NOMO-1 (cell line): ENCODE data around the gene DKKL1.

Source experiments
- DNase-seq, 2 experiments: peaks; one replicate each; lab custom pipeline; 2025; ENCODE audit not compliant: unreplicated experiment in 2 of 2; lab: John Stamatoyannopoulos, UW

Gene DKKL1

DNA sequence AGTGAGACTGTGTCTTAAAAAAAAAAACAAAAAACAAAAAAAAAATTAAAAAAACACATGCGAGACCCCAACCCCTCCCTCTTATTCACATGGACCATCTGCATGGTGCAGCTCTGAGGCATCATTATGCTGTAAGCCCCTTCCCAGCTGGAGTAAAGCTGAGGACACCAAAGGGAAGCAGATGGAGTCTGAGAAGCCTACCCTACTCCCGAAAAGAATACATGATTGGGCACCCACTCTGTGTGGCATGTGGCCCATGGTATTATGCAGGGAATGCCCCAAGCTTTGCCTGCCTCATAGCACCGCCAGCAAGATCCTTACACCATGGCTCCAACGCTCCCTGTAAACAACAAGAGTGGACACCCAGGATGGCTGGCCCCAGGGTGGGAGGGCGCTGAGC, 54.8 kb downstream of the DKKL1 start:
- DNase-seq = no peak

DNA sequence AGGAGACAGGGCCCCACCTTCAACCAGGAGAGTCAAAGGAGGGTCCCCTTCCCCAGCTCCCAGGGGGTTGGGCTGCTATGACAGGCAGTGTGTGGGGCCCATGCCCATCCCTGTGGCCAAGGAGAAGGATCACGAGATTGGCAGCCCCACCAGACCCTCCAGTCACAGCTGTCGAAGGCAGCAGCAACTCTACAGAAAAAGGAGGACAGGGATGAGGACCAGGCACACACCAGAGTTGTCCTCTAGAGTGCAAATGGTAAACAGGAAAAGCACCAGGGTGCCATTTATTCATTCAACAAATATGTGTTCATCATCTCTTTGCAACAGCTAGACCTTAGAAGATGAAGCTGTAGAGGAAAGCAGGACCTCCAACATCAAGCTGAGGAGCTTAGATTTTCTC, 55.5 kb downstream of the DKKL1 start:
- DNase-seq = no peak

DNA sequence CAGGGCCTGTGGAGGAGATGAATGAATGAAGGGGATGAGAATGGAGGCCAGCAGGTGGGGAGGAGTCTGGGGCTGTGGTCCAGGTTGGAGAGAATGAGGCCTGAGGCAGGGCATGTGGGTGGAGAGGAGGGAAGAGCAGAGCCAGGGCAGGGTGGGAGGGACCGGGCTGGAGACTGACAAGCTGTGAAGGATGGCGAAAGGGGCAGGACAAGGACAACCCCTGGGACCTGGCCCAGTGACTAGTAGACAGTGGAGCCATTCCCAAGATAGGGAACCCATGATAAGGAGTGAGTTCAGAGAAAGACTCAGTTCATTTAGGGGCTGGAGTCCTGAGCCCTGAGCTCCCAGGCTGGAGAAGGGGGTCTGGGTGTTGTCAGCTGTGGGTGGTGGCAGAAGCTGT, 56.5 kb downstream of the DKKL1 start:
- no peak for DNase-seq

DNA sequence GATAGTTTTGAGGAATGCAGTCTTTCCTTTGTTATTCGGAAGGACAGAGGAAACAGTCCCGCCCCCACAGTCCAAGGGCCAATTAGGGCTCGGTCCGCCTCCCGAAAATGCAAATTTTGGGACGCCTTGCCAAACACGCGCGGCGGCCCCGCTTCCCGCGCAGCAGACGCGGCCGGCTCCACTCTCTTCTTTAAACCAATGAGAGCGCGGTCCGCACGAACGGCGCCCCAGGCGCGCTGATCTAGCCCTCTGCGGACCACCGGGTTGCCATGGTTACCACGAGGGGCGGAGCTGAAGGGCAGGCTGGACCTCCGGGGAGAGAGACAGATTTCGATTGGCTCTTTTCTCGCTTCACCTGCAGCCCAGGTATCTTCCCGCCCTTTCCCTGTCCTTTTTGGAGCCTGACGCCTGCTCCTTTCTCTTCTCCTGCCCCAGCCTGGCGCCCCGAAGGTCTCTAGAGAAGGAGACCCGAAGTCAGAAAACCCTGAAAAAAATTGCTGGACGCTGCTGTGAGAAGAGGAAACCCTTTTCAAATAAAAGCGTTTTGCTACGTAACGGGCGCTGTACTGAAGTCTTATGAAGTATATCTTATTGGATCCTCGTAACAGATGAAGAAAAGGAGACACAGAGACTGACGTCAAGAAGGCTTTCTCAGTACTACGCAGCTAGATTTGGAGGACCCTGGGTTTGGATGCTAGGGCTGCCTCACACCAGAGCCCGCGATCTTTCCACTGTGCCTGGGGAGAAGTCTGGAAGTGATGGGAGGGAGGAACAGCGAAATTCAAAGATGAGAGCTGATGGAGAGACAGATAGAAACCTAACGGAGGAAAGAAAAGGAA, 57.6 kb downstream of the DKKL1 start:
- DNase-seq = peak; percentile 53 to 77

DNA sequence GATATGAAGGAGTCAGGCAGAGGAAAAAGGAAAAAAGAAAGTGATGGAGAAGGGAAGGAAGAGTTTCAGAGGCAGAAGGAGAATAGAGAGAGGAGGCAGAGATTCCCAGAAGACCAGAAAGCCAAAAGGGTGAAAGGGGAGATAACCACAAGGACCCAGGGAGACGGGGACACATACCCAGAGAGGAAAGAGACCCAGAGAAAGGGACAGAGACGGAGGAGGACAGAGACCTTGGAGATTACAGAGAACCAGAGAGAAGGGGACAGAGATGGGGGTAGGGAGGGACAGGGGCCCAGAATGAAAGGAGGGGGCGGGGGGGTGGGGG, 58.2 kb downstream of the DKKL1 start:
- no peak for DNase-seq

DNA sequence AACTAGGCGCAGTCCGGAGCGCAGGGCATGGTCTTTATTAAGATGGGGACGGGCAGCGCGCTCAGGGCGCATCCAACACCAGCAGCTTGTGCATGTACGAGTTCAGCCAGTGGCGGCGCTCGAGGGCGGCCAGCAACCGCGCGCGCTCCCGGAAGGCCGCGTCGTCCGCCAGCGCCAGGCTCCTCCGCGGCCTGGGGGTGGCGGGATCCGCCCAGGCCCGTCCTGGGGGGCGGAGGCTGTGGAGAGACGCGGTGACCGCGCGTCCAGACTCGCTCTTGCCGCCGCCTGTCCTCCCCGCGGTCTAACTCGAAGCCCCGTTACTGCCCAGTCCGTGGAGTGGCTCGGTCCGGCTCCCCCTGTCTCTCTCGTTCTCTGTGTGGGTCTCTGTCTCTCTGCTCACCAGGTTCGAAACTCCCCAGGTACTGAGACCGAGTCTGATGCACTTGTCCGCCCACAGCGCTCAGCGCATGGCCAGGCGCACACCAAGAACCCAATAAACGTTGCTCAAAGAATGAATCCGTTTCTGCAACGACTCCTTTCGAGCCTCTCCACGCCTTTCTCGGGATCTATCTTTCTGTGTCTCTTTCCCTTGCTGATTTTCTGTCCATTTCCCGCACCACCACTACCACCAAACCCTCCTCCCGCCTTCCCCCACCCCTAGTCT, 58.9 kb downstream of the DKKL1 start:
- DNase-seq = peak; percentile 64 to 89

DNA sequence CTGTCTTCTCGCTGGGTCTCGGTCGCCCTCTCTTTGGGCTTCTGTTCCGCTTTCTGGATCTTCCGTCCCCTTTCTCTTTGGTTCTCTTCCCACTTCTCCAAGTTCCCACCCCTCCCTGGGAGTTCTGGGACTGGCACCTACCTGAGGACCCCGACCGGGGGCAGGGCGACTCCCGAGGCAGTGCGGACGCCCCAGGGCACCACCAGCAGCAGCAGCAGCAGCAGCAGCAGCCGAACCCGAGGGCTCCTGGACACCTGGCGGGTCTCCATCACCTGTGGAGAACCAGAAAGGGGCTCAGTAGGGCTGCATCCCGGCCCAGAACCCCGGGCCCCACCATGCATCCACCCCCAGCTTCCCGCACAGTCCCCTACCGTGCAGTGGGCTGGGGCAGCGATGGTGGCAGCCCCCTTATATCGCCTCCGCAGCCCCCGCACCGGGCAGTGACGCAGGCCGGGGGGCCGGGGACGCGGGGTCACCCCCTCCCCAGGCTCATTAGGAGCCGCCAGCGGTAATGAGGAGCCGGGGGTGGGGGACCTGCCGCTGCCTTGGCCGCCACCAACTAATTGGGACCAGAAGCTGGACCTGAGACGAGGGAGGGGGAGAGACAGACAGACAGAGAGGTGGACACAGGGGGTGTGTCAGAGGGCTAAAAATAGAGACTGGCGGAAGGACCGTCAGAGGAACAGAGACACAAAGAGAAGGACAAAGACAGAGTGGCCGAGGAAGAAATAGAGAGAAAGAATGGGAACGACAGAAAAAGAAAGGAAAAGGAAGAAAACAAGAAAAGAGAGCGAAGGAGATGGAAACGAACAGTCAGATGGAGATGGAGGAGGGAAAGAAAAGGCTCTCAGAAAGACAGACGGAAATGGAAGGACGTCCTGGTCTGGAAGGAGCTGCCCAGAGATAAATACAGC, 59.7 kb downstream of the DKKL1 start, which contains the start of gene PTH2:
PTH2 (minus strand) TSS at position 371 of the 914 bp plus-strand sequence; CDS start at position 269, 102 bp downstream.
- no peak for DNase-seq

DNA sequence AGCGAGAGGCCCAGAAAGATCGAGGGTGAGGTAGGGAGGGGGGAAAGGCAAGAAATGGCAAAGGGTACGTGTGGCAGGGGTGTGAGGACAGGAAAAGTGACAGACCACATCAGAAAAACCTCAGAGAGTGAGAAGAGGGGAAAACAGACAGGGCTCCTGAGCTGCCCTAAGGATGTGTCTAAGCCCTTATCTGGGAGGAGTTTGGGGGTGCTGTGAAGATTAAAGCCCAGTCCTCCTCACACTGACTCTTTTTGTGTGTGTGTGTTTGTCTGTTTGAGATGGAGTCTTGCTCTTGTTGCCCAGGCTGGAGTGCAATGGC, 60.3 kb downstream of the DKKL1 start:
- DNase-seq = no peak
